ENCODE measurements around the gene SMOC2.
"Not testable (repeated sequence)": the region's sequence is repeated elsewhere in the genome, so short reads cannot be mapped to it uniquely, and the experiment has no call there.

Gene SMOC2

DNA sequence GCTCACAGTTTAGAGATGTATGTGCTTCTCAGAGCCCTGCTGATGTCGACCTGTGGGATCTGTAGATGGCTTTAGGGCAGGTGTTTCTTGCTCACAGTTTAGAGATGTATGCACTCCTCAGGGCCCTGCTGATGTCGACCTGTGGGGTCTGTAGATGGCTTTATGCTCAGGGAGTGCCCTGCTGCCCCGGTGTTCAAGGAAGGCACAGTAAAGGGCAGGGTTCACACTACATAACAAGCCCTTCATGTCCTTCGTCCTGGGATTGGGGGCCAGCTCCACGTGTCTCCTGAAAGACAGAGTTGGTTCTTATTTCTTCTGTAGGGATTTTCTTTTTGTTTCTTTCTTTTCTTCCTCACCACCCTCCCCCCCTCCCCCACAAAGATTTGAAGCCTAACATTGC lies 91.1 kb downstream of the SMOC2 start:
- DNase-seq (ENCODE audit: extremely low read depth, low read depth) = no peak
- TF ChIP-seq, protein P1, sequence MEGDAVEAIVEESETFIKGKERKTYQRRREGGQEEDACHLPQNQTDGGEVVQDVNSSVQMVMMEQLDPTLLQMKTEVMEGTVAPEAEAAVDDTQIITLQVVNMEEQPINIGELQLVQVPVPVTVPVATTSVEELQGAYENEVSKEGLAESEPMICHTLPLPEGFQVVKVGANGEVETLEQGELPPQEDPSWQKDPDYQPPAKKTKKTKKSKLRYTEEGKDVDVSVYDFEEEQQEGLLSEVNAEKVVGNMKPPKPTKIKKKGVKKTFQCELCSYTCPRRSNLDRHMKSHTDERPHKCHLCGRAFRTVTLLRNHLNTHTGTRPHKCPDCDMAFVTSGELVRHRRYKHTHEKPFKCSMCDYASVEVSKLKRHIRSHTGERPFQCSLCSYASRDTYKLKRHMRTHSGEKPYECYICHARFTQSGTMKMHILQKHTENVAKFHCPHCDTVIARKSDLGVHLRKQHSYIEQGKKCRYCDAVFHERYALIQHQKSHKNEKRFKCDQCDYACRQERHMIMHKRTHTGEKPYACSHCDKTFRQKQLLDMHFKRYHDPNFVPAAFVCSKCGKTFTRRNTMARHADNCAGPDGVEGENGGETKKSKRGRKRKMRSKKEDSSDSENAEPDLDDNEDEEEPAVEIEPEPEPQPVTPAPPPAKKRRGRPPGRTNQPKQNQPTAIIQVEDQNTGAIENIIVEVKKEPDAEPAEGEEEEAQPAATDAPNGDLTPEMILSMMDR (IDR thresholded peaks at IDR 0.05; ENCODE audit: low read depth, low read length) = no peak

GRCh38 chr6:168533414-168533813 lies 92.4 kb downstream of the SMOC2 start:
- TF ChIP-seq, protein P1 (IDR thresholded peaks at IDR 0.05; ENCODE audit: low read depth, low read length) = no peak
- no peak for DNase-seq (ENCODE audit: extremely low read depth, low read depth)

GRCh38 chr6:168534265-168534664 lies 93.3 kb downstream of the SMOC2 start:
- TF ChIP-seq, protein P1 (IDR thresholded peaks at IDR 0.05; ENCODE audit: low read depth, low read length) = no peak
- no peak for DNase-seq (ENCODE audit: extremely low read depth, low read depth)

- DNase-seq (ENCODE audit: extremely low read depth, low read depth) = no peak
- TF ChIP-seq, protein P1 (IDR thresholded peaks at IDR 0.05; ENCODE audit: low read depth, low read length) = no peak
These were observed 94.7 kb downstream of the SMOC2 start for GRCh38 chr6:168535711-168536110.

DNA sequence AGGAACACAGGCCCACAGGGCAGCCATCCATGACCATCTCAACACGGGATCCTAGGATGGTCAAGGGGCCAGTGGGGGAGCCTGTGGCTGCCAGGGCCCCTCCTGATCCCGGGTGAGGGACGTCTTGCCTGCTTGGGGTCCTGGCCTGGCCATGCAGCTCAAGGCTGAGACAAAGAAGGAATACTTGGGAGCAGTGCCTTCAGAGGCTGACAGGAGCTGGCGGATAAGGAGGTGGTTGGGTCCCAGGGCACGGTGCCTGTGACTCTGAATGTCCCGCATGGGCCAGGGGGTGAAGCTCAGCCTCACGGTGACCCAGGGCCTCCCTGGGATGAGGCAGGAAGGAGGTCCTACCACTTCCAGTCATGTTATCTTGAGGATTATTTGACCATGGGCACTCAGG lies 95.2 kb downstream of the SMOC2 start:
- DNase-seq (ENCODE audit: extremely low read depth, low read depth) = no peak
- TF ChIP-seq, protein P1 (IDR thresholded peaks at IDR 0.05; ENCODE audit: low read depth, low read length) = no peak

GRCh38 chr6:168536665-168537539 lies 95.9 kb downstream of the SMOC2 start:
- no peak for DNase-seq (ENCODE audit: extremely low read depth, low read depth)
- TF ChIP-seq, protein P1 (IDR thresholded peaks at IDR 0.05; ENCODE audit: low read depth, low read length) = no peak

DNA sequence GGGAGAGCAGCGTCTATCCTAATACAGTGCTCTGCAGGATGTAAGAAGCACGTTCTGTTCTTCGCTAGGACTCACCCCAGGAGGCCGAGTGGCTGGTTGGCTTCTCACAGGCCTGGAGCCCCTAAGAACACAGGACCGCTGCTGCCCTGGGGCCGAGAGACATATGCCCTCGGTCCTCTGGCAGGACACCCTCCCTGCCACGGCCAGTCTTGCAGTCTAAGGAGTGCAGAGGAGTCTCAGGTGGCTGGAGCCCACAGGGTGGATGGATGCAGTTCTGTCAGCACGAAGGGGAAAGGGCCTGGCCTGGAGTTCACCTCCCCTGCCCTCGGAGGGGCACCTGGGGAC lies 96.5 kb downstream of the SMOC2 start:
- TF ChIP-seq, protein P1 (IDR thresholded peaks at IDR 0.05; ENCODE audit: low read depth, low read length) = no peak
- DNase-seq (ENCODE audit: extremely low read depth, low read depth) = no peak

GRCh38 chr6:168538188-168538891 lies 97.4 kb downstream of the SMOC2 start:
- DNase-seq (ENCODE audit: extremely low read depth, low read depth) = not testable (repeated sequence)

All from AG09319 (cell line).